GM12878 (cell line): Measurements from ENCODE around the gene EHF. TPM values are rescaled to one million over a fixed set of nuclear protein-coding genes. Genes with fewer than 3 reads are reported as not detected.

ENCODE experiments used
- ATAC-seq: fragments of 200-7000 bp; cut with Tn5 transposase; 3 replicates; pipeline ENCODE4 v1.9.1; 2020; ENCODE audit warnings: mild to moderate bottlenecking, moderate library complexity
- BruUV-seq: library from RNA; stranded (reverse); fragments of 400-500 nt; replicated peaks from 2 replicates; lab custom pipeline; 2021; lab: Mats Ljungman, UMichigan
- CTCF ChIA-PET: fragments of 300-600 bp; sonication (Branson Sonifier 250); formaldehyde crosslinking; extraction: SDS; loops from one replicate; lab custom pipeline; 2021; ENCODE audit warnings: inconsistent platforms; lab: Yijun Ruan, JAX
- POLR2A ChIA-PET: fragments of 350-600 bp; formaldehyde crosslinking; extraction: SDS; loops from one replicate; lab custom pipeline; 2021; ENCODE audit warnings: inconsistent platforms; lab: Charles Lee
- RAD21 ChIA-PET: fragments of 300-600 bp; sonication (Branson Sonifier 250); formaldehyde crosslinking; loops from one replicate; lab custom pipeline; 2023; ENCODE audit warnings: antibody characterized with exemption; ENCODE audit not compliant: unreplicated experiment; lab: Charles Lee
- SMC1A ChIA-PET: fragments of 300-600 bp; sonication (Branson Sonifier 250); formaldehyde crosslinking; loops from one replicate; lab custom pipeline; 2023; ENCODE audit not compliant: unreplicated experiment, uncharacterized antibody; lab: Charles Lee
- DNase-seq: peaks from one replicate; pipeline ENCODE4 v3.0.0-alpha.2; 2011; ENCODE audit warnings: low read depth, low spot score
- FAIRE-seq: peaks from 3 replicates; lab custom pipeline; 2011; peaks lifted over from hg19 to GRCh38; lab: Jason Lieb, UNC
- H2AFZ ChIP-seq: 2 replicates; pipeline ENCODE4 v1.6.0; 2011; ENCODE audit warnings: low read depth, low read length, control low read depth; ENCODE audit not compliant: control insufficient read depth
- H3K27ac ChIP-seq: 2 replicates; pipeline ENCODE4 v1.5.1; 2011; ENCODE audit warnings: control low read depth; ENCODE audit not compliant: control insufficient read depth, insufficient read depth
- H3K27me3 ChIP-seq, 2 experiments: replicated peaks in 1 of 2; 2 replicates each; pipeline versions ENCODE4 v1.6.0 to v1.6.1; 2011; ENCODE audit warnings: low read length in 1 of 2; ENCODE audit not compliant: control insufficient read depth in 2 of 2, insufficient read depth in 2 of 2
- H3K36me3 ChIP-seq, 2 experiments: 2 replicates each; pipeline ENCODE4 v1.5.1; 2011; ENCODE audit warnings: low read length in 1 of 2; ENCODE audit not compliant: control insufficient read depth in 2 of 2, insufficient read depth in 2 of 2
- H3K4me1 ChIP-seq: 2 replicates; pipeline ENCODE4 v1.6.1; 2011; ENCODE audit warnings: mild to moderate bottlenecking, low read length, moderate library complexity, mixed read lengths; ENCODE audit not compliant: control insufficient read depth, insufficient read depth
- H3K4me2 ChIP-seq: 2 replicates; pipeline ENCODE4 v1.6.0; 2011; ENCODE audit warnings: control low read depth; ENCODE audit not compliant: control insufficient read depth, insufficient read depth
- H3K4me3 ChIP-seq: fragments of 200-600 bp; sonication (generic); 2 replicates; pipeline ENCODE4 v1.5.1; 2016
- H3K79me2 ChIP-seq: 2 replicates; pipeline ENCODE4 v1.6.0; 2011; ENCODE audit warnings: low read length; ENCODE audit not compliant: control insufficient read depth, insufficient read depth
- H3K9ac ChIP-seq: 2 replicates; pipeline ENCODE4 v1.8.0; 2011; ENCODE audit warnings: low read length, control low read depth, mixed read lengths; ENCODE audit not compliant: control insufficient read depth, insufficient read depth
- H3K9me3 ChIP-seq: replicated peaks from 3 replicates; pipeline ENCODE4 v1.5.1; 2011; ENCODE audit warnings: mild to moderate bottlenecking, low read length; ENCODE audit not compliant: control insufficient read depth, insufficient read depth
- H4K20me1 ChIP-seq: 2 replicates; pipeline ENCODE4 v1.6.0; 2011; ENCODE audit not compliant: control insufficient read depth, insufficient read depth
- HDAC2 ChIP-seq: fragments of 200-600 bp; sonication (generic); IDR thresholded peaks from 2 replicates; pipeline ENCODE4 v1.6.1; 2017
- KDM1A ChIP-seq: fragments of 200-600 bp; sonication (generic); IDR thresholded peaks from 2 replicates; pipeline ENCODE4 v1.6.1; 2016; ENCODE audit warnings: borderline replicate concordance
- STAT3 ChIP-seq: IDR thresholded peaks from 2 replicates; pipeline ENCODE4 v1.6.1; 2011; ENCODE audit warnings: low read depth, low read length, improper control_type of control experiment
- WGBS: methylation state at CpG from one replicate; pipeline ENCODE4 v1.1.6; 2016; ENCODE audit warnings: low lambda C conversion rate; ENCODE audit not compliant: insufficient replicate concordance, insufficient coverage; ENCODE audit errors: missing lambda C conversion rate; 5-methylcytosine and 5-hydroxymethylcytosine counted together
- in situ Hi-C: fragments of 300-500 bp; cut with MboI; formaldehyde crosslinking; loops from 9 replicates; pipeline ENCODE4 v1.14.3; 2018; ENCODE audit warnings: mixed read lengths
- intact Hi-C: fragments of 100-400 bp; cut with micrococcal nuclease; formaldehyde crosslinking; loops from one replicate; pipeline ENCODE4 v1.14.2; 2022; ENCODE audit not compliant: unreplicated experiment
- polyA plus RNA-seq, 11 experiments: library from polyadenylated mRNA; depleted of rRNA in 4 of 11; unstranded in 6 of 11; stranded (reverse) in 5 of 11; fragments of >200 nt; fragmentation: Nextera tagmentation in 4 of 11; fragmentation: Illumina TruSeq in 1 of 11; extraction: Ambion mirVana in 4 of 11; extraction: Trizol in 1 of 11; gene quantifications; 1 replicate in 1 of 11; 2 replicates in 10 of 11; pipeline versions ENCODE4 v1.2.1 to v1.2.3, GENCODE V29; 2011 to 2016; ENCODE audit warnings: inconsistent platforms in 2 of 11, missing spikeins in 2 of 11, low read depth in 1 of 11
- total RNA-seq, 4 experiments: library from RNA; depleted of rRNA in 3 of 4; stranded (reverse); fragments of >200 nt in 3 of 4; fragmentation: Illumina TruSeq in 1 of 4; extraction: Trizol in 1 of 4; gene quantifications; 2 replicates each; pipeline versions ENCODE4 v1.2.1 to v1.2.3, GENCODE V29; 2013 to 2021
- TF ChIP-seq, protein P1 (sequence below): IDR thresholded peaks from 2 replicates; pipeline ENCODE4 v1.6.1; 2011; ENCODE audit warnings: borderline replicate concordance, low read depth, mild to moderate bottlenecking, moderate library complexity, low read length; ENCODE audit not compliant: insufficient read depth, poor library complexity, severe bottlenecking

The EHF gene
- total and polyA plus RNA-seq, 10 of the 15 experiments (the other 5 are each of a cell fraction or from before 2014, with no cell fraction given) = 0.04 to 0.33 (median 0.06) TPM; not detected in 6

DNA sequence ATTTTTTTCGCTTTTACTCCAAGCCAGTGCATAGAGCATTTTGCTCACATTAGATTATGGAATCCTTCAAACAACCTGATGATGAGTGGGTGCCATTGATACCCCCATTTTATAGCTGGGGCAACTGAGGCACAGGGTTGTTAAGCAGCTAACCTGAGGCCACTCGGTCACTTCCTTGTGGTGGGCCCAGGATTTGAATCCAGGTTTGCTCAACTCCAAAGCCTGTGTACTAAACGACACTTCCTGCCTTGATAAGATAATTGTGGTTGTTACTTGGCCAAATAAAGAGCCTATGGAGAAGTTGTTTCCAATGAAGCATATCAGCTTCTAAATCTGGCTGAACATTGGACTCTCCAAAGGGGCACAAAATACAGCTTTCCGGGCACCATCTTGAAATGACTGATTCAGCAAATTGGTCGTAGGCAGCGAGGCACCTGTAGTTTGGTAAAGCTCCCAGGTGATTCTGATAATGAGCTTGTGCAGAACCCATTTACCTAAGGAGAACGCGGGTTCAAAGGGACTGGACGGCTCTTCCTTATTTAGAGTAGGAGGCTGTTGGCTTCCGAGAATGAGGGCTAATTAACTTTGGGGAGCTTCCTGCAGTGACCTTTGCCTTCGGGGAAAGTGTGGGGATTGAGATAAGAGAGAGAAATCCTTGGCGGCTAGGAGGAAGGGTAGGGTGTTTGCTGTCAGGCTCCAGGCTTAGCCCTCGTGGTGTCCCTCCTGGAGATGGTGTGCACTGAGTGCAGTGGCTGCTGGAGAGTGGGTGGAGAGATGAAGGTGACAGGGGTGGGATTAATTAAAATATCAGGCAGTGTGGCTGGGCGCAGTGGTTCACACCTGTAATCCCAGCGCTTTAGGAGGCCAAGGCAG lies 17.5 kb upstream of the EHF start:
- FAIRE-seq (no peak), ATAC-seq (no peak), DNase-seq (no peak)
- intact Hi-C loops (no loop called here), in situ Hi-C loops (no loop called here)
- ChIA-PET SMC1A (interaction anchor here (0.9 kb wide), 1 partner anchor 17 kb away, joined by 3 read pairs; no protein-coding TSS in a partner anchor), CTCF (interaction anchor here (1.1 kb wide), 1 partner anchor 17 kb away, joined by 5 read pairs; no protein-coding TSS in a partner anchor), RAD21 (no interaction called here), POLR2A (no interaction called here)
- TF ChIP-seq KDM1A = no peak
- TF ChIP-seq STAT3 = no peak
- TF ChIP-seq, protein P1, sequence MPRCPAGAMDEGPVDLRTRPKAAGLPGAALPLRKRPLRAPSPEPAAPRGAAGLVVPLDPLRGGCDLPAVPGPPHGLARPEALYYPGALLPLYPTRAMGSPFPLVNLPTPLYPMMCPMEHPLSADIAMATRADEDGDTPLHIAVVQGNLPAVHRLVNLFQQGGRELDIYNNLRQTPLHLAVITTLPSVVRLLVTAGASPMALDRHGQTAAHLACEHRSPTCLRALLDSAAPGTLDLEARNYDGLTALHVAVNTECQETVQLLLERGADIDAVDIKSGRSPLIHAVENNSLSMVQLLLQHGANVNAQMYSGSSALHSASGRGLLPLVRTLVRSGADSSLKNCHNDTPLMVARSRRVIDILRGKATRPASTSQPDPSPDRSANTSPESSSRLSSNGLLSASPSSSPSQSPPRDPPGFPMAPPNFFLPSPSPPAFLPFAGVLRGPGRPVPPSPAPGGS = no peak
- no peak for TF ChIP-seq HDAC2
- H3K27ac ChIP-seq = no peak overlapping the region
- H3K4me3 ChIP-seq = no peak overlapping the region
- no peaks in the 10 kb centered on the region for H3K9me3 ChIP-seq
- no peaks in the 10 kb centered on the region for H3K36me3 ChIP-seq
- H3K4me1 ChIP-seq = peaks cover 3% of the 10 kb centered on the region; the same call in 1 of the 2 replicates
- no TSS peak for BruUV-seq
- H3K4me2 ChIP-seq = no peak overlapping the region
- peaks cover 0 to 6% of the 10 kb centered on the region in 2 experiments; a peak in 2 of 4 replicates for H3K27me3 ChIP-seq
- no peaks in the 10 kb centered on the region for H3K79me2 ChIP-seq
- H4K20me1 ChIP-seq = no peaks in the 10 kb centered on the region
- WGBS = 53% methylated on average over 15 of the region's 15 CpGs
- no peak overlapping the region for H2AFZ ChIP-seq
- H3K9ac ChIP-seq = no peak overlapping the region
